ENCODE measurements around the gene SRSF3.
"Not testable (repeated sequence)": the region's sequence is repeated elsewhere in the genome, so short reads cannot be mapped to it uniquely, and the experiment has no call there.

Gene SRSF3

GRCh38 chr6:36605560-36606391 is 11.6 kb downstream of the SRSF3 start:
- no peak for DNase-seq

- not testable (repeated sequence) for DNase-seq
Measured at GRCh38 chr6:36607305-36607682, 13.1 kb downstream of the SRSF3 start.

- DNase-seq = no peak
Measured at GRCh38 chr6:36607683-36608386, 13.7 kb downstream of the SRSF3 start.

- no peak for DNase-seq
Measured at GRCh38 chr6:36608788-36609563, 14.8 kb downstream of the SRSF3 start.

GRCh38 chr6:36609582-36609981 is 15.4 kb downstream of the SRSF3 start:
- DNase-seq = no peak

- no peak for DNase-seq
Measured at GRCh38 chr6:36610041-36610955, 16.1 kb downstream of the SRSF3 start.

- no peak for DNase-seq
Measured at GRCh38 chr6:36610956-36611336, 16.8 kb downstream of the SRSF3 start.

- not testable (repeated sequence) for DNase-seq
Measured at GRCh38 chr6:36611679-36612078, 17.5 kb downstream of the SRSF3 start.

GRCh38 chr6:36612101-36612625 is 18.0 kb downstream of the SRSF3 start:
- no peak for DNase-seq

GRCh38 chr6:36613200-36613995 is 19.2 kb downstream of the SRSF3 start:
- DNase-seq = no peak

- DNase-seq = no peak
Measured at GRCh38 chr6:36615018-36615761, 21.0 kb downstream of the SRSF3 start.

- no peak for DNase-seq
Measured at GRCh38 chr6:36616893-36617521, 22.8 kb downstream of the SRSF3 start.

GRCh38 chr6:36618366-36619355 is 24.5 kb downstream of the SRSF3 start:
- no peak for DNase-seq

GRCh38 chr6:36621371-36621855 is 27.3 kb downstream of the SRSF3 start:
- DNase-seq = no peak

- no peak for DNase-seq
Measured at GRCh38 chr6:36622901-36623546, 28.9 kb downstream of the SRSF3 start.

GRCh38 chr6:36623547-36624459 is 29.6 kb downstream of the SRSF3 start:
- DNase-seq = peak; percentile 91
